ENCODE data around the gene ISM2. TPM values are rescaled to one million over a fixed set of nuclear protein-coding genes. Genes with fewer than 3 reads are reported as not detected.

The ISM2 gene
- total and polyA plus RNA-seq, 10 of the 15 experiments (the other 5 are each of a cell fraction or from before 2014, with no cell fraction given): 0.03 TPM; not detected in 9

DNA sequence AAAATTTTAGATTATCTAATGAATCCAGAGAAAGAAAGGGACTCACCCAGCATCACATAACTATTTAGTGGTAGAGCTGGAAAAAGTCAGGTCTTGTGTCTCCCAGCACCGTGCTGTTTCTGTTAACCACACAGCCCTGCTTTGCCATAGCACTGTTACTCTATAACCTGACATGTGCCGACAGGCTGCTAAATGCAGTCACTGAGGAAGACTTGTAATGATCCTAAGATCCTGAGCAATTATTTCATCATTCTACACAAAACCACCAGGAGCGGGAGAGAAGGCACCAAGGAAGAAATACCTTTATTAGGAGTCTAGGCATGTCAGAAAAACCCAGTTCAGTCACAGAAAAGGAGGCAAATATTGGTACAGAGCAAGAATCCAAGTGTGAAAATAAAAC, 72.2 kb downstream of the ISM2 start:
- Histone ChIP-seq H4K20me1 (ENCODE audit: control insufficient read depth, insufficient read depth) (no peaks in the 10 kb centered on the region), H3K9me3 (replicated peaks; ENCODE audit: control insufficient read depth, insufficient read depth, low read length) (no peaks in the 10 kb centered on the region), H3K4me1 (ENCODE audit: control insufficient read depth, insufficient read depth, low read length) (no peaks in the 10 kb centered on the region), H3K36me3 (ENCODE audit: control insufficient read depth in 2 of 2, insufficient read depth in 2 of 2, low read length in 1 of 2) (peaks cover 7 to 36% of the 10 kb centered on the region in 2 experiments), H3K27ac (ENCODE audit: control insufficient read depth, insufficient read depth) (no peak overlapping the region), H2AFZ (ENCODE audit: control insufficient read depth, low read depth, low read length) (no peak overlapping the region), H3K4me3 (no peak overlapping the region), H3K4me2 (ENCODE audit: control insufficient read depth, insufficient read depth) (no peak overlapping the region), H3K79me2 (ENCODE audit: control insufficient read depth, insufficient read depth, low read length) (no peaks in the 10 kb centered on the region), H3K9ac (ENCODE audit: control insufficient read depth, insufficient read depth, low read length) (no peak overlapping the region), H3K27me3 (replicated peaks in 1 of 2; ENCODE audit: control insufficient read depth in 2 of 2, insufficient read depth in 2 of 2, low read length in 1 of 2) (no peaks in the 10 kb centered on the region)
- FAIRE-seq (no peak), ATAC-seq (no peak), DNase-seq (ENCODE audit: low read depth, low spot score) (no peak)
- CTCF ChIA-PET: interaction anchor here (2.8 kb wide), 1 partner anchor 111 kb away, joined by 10 read pairs; no protein-coding TSS in a partner anchor
- in situ Hi-C loops (cut with MboI): no loop called here
- POLR2A ChIA-PET: interaction anchor here (0.6 kb wide), 1 partner anchor 388 kb away, joined by 11 read pairs; no protein-coding TSS in a partner anchor
- BruUV-seq (replicated peaks): no TSS peak
- SMC1A ChIA-PET (ENCODE audit: uncharacterized antibody, unreplicated experiment): interaction anchor here (1.1 kb wide), 1 partner anchor 11 kb away, joined by 3 read pairs; no protein-coding TSS in a partner anchor
- WGBS (ENCODE audit: insufficient coverage, insufficient replicate concordance, low lambda C conversion rate, missing lambda C conversion rate): 97% methylated on average over 3 of the region's 3 CpGs
- RAD21 ChIA-PET (ENCODE audit: unreplicated experiment): no interaction called here
- intact Hi-C loops (cut with micrococcal nuclease; ENCODE audit: unreplicated experiment): no loop called here
- TF ChIP-seq RCOR1 (conservative IDR thresholded peaks at IDR 0.05; ENCODE audit: low read depth, low read length) (no peak), TCF7 (IDR thresholded peaks at IDR 0.05; ENCODE audit: borderline replicate concordance) (no peak), TARDBP (IDR thresholded peaks at IDR 0.05; ENCODE audit: borderline replicate concordance) (no peak), HDAC2 (IDR thresholded peaks at IDR 0.05) (no peak), ASH2L (IDR thresholded peaks at IDR 0.05; ENCODE audit: borderline replicate concordance, low read depth) (no peak), RUNX3 (IDR thresholded peaks at IDR 0.05; ENCODE audit: low read length) (no peak), MEF2A (IDR thresholded peaks at IDR 0.05; ENCODE audit: insufficient read depth, low read depth, low read length) (no peak)
- TF ChIP-seq, protein P1, sequence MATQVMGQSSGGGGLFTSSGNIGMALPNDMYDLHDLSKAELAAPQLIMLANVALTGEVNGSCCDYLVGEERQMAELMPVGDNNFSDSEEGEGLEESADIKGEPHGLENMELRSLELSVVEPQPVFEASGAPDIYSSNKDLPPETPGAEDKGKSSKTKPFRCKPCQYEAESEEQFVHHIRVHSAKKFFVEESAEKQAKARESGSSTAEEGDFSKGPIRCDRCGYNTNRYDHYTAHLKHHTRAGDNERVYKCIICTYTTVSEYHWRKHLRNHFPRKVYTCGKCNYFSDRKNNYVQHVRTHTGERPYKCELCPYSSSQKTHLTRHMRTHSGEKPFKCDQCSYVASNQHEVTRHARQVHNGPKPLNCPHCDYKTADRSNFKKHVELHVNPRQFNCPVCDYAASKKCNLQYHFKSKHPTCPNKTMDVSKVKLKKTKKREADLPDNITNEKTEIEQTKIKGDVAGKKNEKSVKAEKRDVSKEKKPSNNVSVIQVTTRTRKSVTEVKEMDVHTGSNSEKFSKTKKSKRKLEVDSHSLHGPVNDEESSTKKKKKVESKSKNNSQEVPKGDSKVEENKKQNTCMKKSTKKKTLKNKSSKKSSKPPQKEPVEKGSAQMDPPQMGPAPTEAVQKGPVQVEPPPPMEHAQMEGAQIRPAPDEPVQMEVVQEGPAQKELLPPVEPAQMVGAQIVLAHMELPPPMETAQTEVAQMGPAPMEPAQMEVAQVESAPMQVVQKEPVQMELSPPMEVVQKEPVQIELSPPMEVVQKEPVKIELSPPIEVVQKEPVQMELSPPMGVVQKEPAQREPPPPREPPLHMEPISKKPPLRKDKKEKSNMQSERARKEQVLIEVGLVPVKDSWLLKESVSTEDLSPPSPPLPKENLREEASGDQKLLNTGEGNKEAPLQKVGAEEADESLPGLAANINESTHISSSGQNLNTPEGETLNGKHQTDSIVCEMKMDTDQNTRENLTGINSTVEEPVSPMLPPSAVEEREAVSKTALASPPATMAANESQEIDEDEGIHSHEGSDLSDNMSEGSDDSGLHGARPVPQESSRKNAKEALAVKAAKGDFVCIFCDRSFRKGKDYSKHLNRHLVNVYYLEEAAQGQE (IDR thresholded peaks at IDR 0.05; ENCODE audit: low read depth, low read length): no peak
- TF ChIP-seq, protein P2, sequence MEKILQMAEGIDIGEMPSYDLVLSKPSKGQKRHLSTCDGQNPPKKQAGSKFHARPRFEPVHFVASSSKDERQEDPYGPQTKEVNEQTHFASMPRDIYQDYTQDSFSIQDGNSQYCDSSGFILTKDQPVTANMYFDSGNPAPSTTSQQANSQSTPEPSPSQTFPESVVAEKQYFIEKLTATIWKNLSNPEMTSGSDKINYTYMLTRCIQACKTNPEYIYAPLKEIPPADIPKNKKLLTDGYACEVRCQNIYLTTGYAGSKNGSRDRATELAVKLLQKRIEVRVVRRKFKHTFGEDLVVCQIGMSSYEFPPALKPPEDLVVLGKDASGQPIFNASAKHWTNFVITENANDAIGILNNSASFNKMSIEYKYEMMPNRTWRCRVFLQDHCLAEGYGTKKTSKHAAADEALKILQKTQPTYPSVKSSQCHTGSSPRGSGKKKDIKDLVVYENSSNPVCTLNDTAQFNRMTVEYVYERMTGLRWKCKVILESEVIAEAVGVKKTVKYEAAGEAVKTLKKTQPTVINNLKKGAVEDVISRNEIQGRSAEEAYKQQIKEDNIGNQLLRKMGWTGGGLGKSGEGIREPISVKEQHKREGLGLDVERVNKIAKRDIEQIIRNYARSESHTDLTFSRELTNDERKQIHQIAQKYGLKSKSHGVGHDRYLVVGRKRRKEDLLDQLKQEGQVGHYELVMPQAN (conservative IDR thresholded peaks at IDR 0.05): no peak
- TF ChIP-seq, protein P3, sequence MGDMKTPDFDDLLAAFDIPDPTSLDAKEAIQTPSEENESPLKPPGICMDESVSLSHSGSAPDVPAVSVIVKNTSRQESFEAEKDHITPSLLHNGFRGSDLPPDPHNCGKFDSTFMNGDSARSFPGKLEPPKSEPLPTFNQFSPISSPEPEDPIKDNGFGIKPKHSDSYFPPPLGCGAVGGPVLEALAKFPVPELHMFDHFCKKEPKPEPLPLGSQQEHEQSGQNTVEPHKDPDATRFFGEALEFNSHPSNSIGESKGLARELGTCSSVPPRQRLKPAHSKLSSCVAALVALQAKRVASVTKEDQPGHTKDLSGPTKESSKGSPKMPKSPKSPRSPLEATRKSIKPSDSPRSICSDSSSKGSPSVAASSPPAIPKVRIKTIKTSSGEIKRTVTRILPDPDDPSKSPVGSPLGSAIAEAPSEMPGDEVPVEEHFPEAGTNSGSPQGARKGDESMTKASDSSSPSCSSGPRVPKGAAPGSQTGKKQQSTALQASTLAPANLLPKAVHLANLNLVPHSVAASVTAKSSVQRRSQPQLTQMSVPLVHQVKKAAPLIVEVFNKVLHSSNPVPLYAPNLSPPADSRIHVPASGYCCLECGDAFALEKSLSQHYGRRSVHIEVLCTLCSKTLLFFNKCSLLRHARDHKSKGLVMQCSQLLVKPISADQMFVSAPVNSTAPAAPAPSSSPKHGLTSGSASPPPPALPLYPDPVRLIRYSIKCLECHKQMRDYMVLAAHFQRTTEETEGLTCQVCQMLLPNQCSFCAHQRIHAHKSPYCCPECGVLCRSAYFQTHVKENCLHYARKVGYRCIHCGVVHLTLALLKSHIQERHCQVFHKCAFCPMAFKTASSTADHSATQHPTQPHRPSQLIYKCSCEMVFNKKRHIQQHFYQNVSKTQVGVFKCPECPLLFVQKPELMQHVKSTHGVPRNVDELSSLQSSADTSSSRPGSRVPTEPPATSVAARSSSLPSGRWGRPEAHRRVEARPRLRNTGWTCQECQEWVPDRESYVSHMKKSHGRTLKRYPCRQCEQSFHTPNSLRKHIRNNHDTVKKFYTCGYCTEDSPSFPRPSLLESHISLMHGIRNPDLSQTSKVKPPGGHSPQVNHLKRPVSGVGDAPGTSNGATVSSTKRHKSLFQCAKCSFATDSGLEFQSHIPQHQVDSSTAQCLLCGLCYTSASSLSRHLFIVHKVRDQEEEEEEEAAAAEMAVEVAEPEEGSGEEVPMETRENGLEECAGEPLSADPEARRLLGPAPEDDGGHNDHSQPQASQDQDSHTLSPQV (IDR thresholded peaks at IDR 0.05): no peak
